Urothelium cell line (cell line): ENCODE measurements around the gene DRG2.

ENCODE experiments used
- DNase-seq: peaks from one replicate; pipeline ENCODE4 v3.0.0; 2011; ENCODE audit warnings: low spot score, mixed read lengths
- FAIRE-seq: peaks from 2 replicates; lab custom pipeline; 2011; peaks lifted over from hg19 to GRCh38; lab: Jason Lieb, UNC

Gene DRG2

GRCh38 chr17:18087610-18088491, at the start of gene DRG2:
Gene DRG2 (plus strand): TSS chr17:18087948. CDS start chr17:18088024, 76 bp downstream.
- FAIRE-seq, result no peak
- DNase-seq, result peak; percentile 96

GRCh38 chr17:18038149-18038850, 49.4 kb upstream of the DRG2 start:
- no peak for DNase-seq
- no peak for FAIRE-seq

GRCh38 chr17:18038861-18039534, 48.8 kb upstream of the DRG2 start, which contains the start of the genes ATPAF2 and GID4:
Gene ATPAF2 (minus strand): TSS chr17:18039168. CDS start chr17:18039013, 155 bp downstream.
Gene GID4 (plus strand): TSS chr17:18039408. CDS start chr17:18039465, 57 bp downstream.
- peak; percentile 92 for FAIRE-seq
- peak; percentile 99 for DNase-seq

GRCh38 chr17:18039535-18040260, 48.0 kb upstream of the DRG2 start:
- DNase-seq (no peak), FAIRE-seq (no peak)

- no peak for DNase-seq
- no peak for FAIRE-seq
Measured at GRCh38 chr17:18040261-18040858, 47.4 kb upstream of the DRG2 start.

GRCh38 chr17:18041776-18042175, 46.0 kb upstream of the DRG2 start:
- no peak for FAIRE-seq
- no peak for DNase-seq

- FAIRE-seq (no peak), DNase-seq (no peak)
Measured at GRCh38 chr17:18042983-18043382, 44.8 kb upstream of the DRG2 start.

GRCh38 chr17:18043491-18043890, 44.3 kb upstream of the DRG2 start:
- DNase-seq (no peak), FAIRE-seq (no peak)

GRCh38 chr17:18044609-18045008, 43.1 kb upstream of the DRG2 start:
- FAIRE-seq (no peak), DNase-seq (no peak)

- DNase-seq (no peak), FAIRE-seq (no peak)
Measured at GRCh38 chr17:18045691-18046350, 41.9 kb upstream of the DRG2 start.

- FAIRE-seq (no peak), DNase-seq (no peak)
Measured at GRCh38 chr17:18055597-18055996, 32.2 kb upstream of the DRG2 start.

- FAIRE-seq, result no peak
- DNase-seq, result no peak
Measured at GRCh38 chr17:18056214-18056613, 31.5 kb upstream of the DRG2 start.

GRCh38 chr17:18059283-18059682, 28.5 kb upstream of the DRG2 start:
- DNase-seq, result no peak
- no peak for FAIRE-seq

GRCh38 chr17:18064053-18064452, 23.7 kb upstream of the DRG2 start:
- DNase-seq (no peak), FAIRE-seq (no peak)

GRCh38 chr17:18065546-18065945, 22.2 kb upstream of the DRG2 start:
- DNase-seq, result no peak
- FAIRE-seq, result no peak

GRCh38 chr17:18066866-18067265, 20.9 kb upstream of the DRG2 start:
- FAIRE-seq (no peak), DNase-seq (no peak)

GRCh38 chr17:18069101-18069500, 18.6 kb upstream of the DRG2 start:
- FAIRE-seq (no peak), DNase-seq (no peak)

- DNase-seq, result peak; percentile 16
- FAIRE-seq, result no peak
Measured at GRCh38 chr17:18070861-18071340, 16.8 kb upstream of the DRG2 start.

GRCh38 chr17:18071751-18072150, 16.0 kb upstream of the DRG2 start:
- DNase-seq (no peak), FAIRE-seq (no peak)
